Stimulated activated CD8-positive, alpha-beta memory T cell treated with anti-CD3 and anti-CD28 coated beads, Interleukin-7, amount 100 ng/mL, for 24 hours (primary cell): ENCODE data around the gene UST.
"Not testable (repeated sequence)": the region's sequence is repeated elsewhere in the genome, so short reads cannot be mapped to it uniquely, and the experiment has no call there.

Experiments
- DNase-seq: peaks from one replicate; pipeline ENCODE4 v3.0.0-alpha.2; 2020; ENCODE audit warnings: low read depth

UST gene

DNA sequence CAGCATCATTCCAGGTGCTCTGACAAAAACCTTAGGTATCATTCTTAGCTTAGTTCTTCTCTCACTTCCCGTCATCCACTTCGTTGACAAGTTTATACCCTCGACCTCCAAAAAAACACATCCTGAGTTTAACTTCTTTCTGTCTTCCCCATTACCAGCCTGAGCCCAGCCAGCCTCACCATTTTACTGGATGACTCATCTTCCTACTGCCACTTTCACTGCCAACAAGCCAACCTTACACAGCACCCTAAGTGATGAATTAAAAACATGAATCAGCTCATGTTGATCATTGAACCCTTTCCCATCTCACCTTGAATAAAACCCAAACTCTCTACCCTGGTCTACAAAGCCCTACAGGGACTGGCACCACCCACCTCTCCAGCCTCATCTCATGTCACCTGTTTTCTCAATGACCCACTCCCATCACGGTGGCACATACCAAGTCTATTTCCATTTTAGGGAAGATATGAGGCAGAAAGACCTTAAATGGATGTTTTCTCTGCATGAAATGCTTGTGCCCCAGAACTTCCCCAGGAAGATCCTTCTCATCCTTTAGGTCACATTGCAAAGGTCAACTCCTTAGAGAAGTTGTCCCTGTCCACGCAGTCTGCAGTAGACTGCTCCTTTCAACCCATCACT, 9.9 kb upstream of the UST start:
- DNase-seq = no peak

GRCh38 chr6:148737806-148738205, 9.0 kb upstream of the UST start:
- no peak for DNase-seq

DNA sequence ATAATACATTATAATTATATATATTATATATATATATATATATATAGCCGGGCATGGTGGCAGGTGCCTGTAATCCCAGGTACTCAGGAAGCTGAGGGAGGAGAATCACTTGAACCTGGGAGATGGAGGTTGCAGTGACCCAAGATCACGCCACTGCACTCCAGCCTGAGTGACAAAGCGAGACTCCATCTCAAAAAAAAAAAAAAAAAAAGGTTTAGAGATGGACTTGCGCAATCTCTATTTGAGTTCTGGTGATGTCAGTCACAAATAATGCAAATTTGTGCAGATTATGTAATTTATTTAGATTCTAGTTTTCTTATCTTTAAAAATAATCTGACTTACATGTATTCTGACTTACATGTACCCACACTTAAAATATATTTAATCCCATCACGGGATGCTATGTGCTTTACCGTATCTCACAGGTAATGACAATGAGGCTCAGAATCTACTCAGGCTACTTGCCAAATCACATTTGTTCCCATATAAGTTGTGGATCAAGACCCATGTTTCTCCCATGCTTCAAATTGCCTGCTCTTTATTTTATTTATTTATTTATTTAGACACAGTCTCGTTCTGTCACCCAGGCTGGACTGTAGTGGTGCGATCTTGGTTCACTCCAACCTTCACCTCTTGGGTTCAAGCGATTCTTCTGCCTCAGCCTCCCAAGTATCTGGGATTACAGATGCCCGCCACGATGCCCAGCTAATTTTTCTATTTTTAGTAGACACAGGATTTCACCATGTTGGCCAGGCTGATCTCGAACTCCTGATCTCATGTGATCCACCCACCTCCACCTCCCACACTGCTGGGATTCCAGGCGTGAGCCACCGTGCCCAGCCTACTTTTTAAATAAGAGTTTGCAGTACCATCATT, 7.6 kb upstream of the UST start:
- no peak for DNase-seq

- no peak for DNase-seq
Observed at GRCh38 chr6:148739822-148740128, 7.1 kb upstream of the UST start.

DNA sequence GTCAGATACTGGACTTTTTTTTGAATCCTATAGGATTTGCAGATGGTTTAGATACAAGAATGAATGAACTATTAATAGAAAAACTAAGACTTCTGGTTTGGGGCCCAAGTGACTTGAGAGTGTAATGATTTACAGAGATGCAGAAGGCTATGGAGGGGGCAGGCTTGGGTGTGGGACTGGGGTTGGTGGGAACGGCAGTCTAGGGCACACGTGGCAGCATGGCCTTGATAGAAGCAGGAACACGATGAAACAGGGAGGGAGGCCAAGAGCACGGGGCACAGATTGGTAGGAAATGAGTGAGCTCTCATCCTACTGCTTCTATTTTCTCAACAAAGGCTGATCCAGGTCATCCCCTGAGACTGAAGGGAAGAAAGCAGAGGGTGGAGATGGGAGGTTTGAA, 3.4 kb upstream of the UST start:
- DNase-seq = no peak

DNA sequence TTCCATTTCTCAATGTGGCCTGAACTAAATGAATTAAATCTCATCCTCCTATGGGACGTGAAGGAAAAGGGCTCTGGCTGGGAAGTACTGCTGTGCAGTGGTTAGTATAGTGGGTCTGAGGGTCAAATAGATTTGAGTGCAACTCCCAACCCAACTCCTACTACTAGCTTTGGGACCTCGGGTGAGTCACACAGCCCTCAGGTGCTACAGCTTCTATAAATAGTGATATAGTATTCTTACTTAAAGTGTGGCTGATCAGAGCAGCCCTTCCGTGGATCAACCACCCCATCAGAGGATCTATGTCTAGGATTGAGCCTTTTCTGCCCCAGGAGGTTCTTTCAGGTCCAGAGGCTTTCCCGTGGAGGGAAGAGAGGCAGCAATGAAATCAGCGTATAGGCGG, 904 bp upstream of the UST start:
- no peak for DNase-seq

- DNase-seq = no peak
Observed at GRCh38 chr6:148747145-148747470, 278 bp downstream of the UST start.

GRCh38 chr6:148747471-148748165, 788 bp downstream of the UST start:
- DNase-seq = peak; percentile 5

- no peak for DNase-seq
Observed at GRCh38 chr6:148749674-148750073, 2.8 kb downstream of the UST start.

DNA sequence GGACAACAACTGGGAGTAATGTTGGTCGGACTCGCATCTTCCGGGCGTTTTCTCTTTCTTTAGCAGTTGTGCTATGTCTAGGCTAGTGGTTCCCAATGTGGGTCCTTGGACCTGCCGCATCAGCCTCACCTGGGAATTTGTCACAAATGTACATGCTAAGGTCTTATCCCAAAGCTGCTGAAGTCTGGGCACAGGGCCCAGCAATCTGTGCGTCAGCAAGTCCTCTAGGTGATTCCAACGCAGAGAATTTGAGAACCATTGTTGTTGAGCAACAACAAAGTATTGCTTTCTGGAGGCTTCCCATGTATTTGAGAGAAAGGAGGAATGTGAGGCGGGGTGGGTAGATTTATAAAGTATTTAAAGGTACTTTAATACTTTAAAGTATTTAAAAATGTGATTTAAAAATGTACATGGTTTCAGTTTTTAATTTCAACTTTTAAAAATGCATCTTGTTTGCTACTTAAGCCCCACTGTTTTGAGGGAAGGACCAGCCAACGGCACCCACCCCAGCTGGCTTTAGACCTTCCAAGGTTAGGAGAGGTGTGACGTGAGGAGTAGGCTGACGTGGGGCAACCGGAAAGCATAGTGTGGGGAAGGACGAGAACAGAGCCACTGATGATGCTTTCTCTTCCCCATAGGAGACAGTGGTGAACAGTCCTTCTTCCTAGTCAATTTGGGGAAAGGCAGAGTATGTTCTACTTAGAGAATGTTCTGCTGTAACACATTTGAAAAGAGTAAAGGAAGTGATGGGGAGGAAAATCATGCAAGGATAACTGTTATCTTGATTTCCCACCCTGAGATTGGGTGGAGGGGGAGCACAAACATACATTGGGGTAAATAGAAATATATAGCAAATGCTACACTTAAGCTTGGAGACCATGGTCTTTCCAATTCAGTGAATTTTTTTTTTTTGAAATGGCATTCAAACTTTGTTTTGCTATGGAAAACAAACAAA, 4.3 kb downstream of the UST start:
- no peak for DNase-seq

DNA sequence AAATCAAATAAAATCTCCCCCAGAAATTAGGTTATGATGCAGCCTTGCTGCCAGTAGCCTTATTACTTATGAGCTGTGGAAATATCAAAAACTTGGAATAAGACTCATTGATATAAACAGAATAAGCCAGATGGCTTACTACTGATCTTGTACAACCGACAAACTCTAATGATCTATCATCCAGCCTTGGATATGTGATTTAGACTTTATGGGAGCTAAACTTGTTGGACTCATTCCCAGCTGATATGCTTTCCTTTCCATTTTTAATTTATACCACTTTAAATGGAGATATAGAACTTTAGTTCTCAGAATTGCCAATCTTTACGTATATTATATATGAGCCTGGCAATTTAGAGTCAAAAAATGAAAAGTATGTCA, 5.0 kb downstream of the UST start:
- DNase-seq = no peak

DNA sequence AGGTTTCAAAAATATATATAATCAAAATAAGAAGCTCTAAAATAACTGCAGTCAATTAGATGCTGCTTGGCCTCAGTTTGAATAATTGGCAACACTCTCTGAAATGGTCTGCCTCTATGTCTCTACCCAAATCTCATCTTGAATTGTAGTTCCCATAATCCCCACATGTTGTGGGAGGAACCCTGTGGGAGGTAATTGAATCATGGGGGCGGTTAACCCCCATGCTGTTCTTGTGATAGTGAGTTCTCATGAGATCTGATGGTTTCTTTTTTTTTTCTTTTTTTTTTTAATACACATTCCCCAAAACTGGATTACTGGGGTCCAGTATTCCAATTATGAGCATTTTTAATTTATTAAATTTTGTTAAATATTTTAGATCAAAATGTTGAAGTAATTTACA, 8.5 kb downstream of the UST start:
- DNase-seq = not testable (repeated sequence)

DNA sequence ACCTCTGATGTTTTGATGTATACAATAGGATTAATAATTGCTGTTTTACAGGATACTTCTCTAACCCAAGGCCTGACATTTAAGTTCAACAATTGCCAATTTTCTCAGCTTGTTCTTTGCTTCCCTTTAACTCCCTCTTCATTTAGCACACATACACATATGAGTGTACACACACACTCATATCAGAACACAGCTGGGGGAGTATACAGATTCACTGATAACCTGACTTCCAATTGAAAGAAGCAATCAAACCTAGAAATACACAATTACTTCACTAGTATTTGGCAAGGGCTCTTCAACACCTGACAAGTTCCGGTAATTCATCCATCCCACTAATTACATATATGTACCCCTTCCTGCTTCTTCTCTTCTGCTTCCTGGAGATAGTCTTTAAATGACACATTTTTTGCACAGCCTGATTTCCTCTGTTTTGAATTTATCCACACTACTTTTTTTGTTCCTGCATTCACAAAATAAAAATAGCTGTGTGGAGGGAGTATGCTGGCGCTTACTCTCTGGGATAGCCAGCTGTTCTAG, 11.2 kb downstream of the UST start:
- no peak for DNase-seq

- no peak for DNase-seq
Observed at GRCh38 chr6:148758492-148758891, 11.7 kb downstream of the UST start.

DNA sequence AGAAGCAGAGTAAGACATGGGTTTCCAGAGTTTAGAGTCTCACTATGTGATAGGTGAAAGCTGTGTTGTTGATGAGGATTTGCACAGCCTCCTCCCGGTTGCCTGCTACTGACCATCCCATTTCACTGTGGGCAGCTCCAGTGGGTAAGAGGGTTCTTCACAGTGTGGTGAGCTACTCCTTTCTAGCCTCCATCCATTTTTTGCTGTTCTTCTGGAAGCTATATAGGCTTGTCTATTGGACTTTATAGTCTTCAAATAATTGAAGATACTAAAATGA, 13.4 kb downstream of the UST start:
- no peak for DNase-seq

DNA sequence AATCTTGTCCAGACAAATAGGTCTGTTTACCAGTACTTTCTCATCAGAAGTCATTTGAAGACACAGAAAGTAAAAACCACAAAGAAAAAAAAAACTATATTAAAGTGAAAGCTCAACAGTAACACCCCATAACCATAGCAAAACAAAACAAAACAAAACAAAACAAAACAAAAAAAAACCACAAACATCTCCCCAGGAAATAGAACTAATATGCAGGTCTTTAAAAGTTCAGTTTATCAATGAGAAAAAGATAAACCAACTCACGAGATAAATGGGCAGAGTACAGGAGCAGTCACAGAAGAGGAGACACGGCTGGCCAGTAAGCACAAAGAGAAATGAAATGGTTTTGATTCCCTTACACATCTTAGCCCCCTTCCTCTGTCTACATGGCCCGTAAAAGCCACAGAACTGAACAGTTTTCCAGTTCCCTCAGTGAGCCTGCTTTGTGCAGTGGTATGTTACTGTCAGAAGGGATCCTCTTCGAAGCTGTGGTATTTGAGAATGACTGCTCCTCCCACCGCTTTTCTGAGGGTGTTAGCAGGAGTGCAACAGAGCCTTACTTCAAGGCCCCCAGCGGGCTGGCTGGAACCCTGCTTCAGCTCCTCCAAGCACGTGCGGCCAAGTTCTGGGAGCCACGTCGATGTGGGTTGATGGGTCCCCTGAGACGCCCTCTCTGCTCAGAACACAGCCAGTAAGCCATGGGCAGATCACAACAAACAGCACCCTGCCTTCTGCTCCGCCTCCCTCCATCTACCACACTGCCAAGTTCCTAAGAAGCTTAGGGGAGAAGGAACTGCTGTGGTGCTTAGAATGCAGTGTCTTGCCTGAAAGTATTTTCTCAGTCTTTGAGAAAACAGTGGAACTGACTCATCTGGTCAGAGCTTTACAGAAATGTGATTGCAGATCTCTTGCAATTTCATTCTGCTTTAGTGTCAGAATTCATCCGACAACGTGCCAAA, 14.0 kb downstream of the UST start:
- DNase-seq = peak; percentile 12

DNA sequence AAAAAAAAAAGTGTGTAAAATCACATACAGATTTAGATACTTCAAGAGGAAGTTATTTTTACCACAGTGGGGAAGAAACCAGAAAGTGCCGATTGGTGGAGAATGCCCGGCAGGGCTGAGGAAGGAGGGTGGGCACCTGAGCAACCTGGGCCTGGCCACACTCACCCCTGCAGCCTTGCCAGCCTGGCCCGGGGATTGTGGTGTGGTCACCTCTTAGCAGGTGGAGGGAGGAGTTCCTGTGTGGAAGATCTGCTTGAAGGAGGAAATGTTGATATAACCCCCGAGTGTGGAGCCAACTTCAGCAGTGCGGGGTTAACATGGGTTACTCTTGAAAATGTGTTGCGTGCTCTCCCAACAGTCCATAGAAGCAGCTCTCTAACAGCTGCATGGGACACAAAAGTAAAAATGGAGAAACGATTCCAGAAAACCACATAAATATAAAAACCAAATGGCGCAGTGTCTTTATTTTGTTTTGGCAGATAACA, 14.7 kb downstream of the UST start:
- DNase-seq = no peak

GRCh38 chr6:148762231-148762630, 15.4 kb downstream of the UST start:
- DNase-seq = no peak

DNA sequence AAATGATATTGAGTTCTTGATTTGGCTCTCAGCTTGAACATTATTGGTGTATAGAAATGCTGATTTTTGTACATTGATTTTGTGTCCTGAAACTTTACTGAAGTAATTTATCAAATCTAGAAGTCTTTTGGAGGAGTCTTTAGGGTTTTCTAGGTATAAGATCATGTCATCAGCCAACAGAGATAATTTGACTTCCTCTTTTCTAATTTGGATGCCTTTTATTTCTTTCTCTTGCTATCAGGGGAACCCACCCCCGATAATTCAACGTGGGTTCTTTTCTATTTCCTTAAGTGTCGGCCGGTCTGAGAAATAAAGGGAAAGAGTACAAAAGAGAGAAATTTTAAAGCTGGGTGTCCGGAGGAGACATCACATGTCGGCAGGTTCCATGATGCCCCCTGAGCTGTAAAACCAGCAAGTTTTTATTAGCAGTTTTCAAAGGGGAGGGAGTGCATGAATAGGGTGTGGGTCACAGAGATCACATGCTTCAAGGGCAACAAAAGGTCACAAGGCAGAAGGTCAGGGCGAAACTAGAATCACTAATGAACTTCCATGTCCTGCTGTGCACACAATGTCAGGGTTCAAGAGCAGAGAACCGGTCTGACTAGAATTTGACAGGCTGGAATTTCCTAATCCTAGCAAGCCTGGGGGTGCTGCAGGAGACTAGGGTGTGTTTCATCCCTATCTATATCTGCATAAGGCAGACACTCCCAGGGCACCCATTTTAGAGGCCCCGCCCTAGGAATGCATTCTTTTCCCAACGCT, 17.6 kb downstream of the UST start:
- not testable (repeated sequence) for DNase-seq
